HAP-1 (cell line): ENCODE measurements around the gene MAEA.

Experiments used
- DNase-seq, 2 experiments: peaks; one replicate each; pipeline ENCODE4 v3.0.0-alpha.2; 2016 to 2020; ENCODE audit warnings: low spot score in 2 of 2
- H3K27me3 ChIP-seq: fragments of 250-450 bp; sonication (Bioruptor Pico); 2 replicates; pipeline ENCODE4 v1.5.1; 2020; ENCODE audit warnings: low read depth, mild to moderate bottlenecking, moderate library complexity
- H3K36me3 ChIP-seq: fragments of 250-450 bp; sonication (Bioruptor Pico); replicated peaks from 2 replicates; pipeline ENCODE4 v1.5.1; 2020; ENCODE audit warnings: mild to moderate bottlenecking
- H3K4me1 ChIP-seq: fragments of 250-450 bp; sonication (Bioruptor Pico); 2 replicates; pipeline ENCODE4 v1.5.1; 2020; ENCODE audit warnings: mild to moderate bottlenecking
- H3K4me3 ChIP-seq: fragments of 250-450 bp; sonication (Bioruptor Pico); 2 replicates; pipeline ENCODE4 v1.5.1; 2020; ENCODE audit warnings: mild to moderate bottlenecking, moderate library complexity
- H3K9me3 ChIP-seq: fragments of 250-450 bp; sonication (Bioruptor Pico); 2 replicates; pipeline ENCODE4 v1.5.1; 2020; ENCODE audit warnings: mild to moderate bottlenecking, moderate library complexity
- in situ Hi-C: fragments of 300-500 bp; cut with MboI; formaldehyde crosslinking; loops from 3 replicates; pipeline ENCODE4 v1.14.3; 2020; ENCODE audit warnings: low sequenced_read_pairs, inconsistent platforms, mixed read lengths

MAEA gene

DNA sequence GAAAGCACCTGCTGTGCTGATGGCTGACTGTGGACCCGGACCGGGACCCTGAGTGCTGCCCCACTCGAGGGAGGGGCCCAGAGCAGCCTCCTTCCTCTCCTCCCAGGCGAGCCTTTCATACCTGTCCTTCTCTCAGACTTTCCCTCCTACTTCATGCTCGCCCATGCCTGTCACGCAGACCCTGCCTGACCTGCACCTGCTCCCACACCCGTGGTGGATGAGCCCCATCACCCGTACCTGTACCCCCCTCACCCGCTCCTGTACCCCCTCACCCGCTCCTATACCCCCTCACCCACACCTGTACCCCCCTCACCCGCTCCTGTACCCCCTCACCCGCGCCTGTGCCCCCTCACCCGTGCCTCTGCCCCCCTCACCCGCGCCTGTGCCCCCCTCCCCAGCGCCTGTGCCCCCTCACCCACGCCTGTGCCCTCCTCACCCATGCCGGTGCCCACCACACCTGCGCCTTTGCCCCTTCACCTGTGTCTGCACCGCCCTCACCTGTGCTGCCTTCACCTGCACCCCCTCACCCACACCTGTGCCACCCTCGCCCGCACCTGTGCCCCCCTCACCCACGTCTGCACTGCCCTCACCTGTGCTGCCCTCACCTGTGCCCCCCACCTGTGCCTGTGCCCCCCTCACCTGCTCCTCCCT is 5.8 kb downstream of the MAEA start:
- H3K4me1 ChIP-seq: peaks cover 9% of the 10 kb centered on the region
- H3K36me3 ChIP-seq: peaks cover 32% of the 10 kb centered on the region
- no peaks in the 10 kb centered on the region for H3K9me3 ChIP-seq
- in situ Hi-C loops: no loop called here
- no peak overlapping the region for H3K4me3 ChIP-seq
- no peak for DNase-seq
- no peaks in the 10 kb centered on the region for H3K27me3 ChIP-seq

DNA sequence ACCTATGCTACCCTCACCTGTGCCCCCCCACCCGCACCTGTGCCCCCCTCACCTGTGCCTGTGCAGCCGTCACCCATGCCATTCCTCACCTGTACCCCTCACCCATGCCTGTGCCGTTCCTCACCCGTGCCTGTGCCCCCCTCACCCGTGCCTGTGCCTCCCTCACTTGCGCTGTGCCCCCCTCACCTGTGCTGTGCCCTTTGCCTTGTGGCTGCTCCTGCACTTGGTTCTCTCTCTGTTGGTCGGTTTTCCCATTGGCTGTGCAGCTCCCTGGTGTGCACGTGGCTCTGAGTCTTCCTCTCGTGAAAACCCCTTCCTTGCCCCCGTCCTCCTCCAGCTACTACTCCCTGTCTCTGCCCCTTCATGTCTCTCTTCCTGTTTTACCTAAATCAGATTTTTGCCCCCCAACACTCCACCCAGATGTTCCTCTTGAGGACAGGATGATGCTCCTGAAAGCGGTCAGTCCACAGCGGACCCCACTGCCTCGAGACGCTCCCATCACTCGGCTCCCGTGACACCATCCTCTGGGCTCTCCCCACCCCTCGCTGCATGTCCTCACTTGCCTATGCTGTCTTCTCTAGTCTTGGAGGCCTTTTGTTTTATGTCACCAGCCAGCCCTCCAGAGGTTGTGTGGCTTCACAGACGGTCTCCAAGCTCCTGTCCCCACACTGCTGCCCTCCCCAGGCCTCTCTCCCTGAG is 6.8 kb downstream of the MAEA start:
- no peak for DNase-seq
- Histone ChIP-seq H3K4me3 (no peak overlapping the region), H3K36me3 (peaks cover 34% of the 10 kb centered on the region), H3K27me3 (no peaks in the 10 kb centered on the region), H3K4me1 (peaks cover 6% of the 10 kb centered on the region), H3K9me3 (no peaks in the 10 kb centered on the region)
- in situ Hi-C loops: no loop called here

GRCh38 chr4:1297023-1297395 is 7.3 kb downstream of the MAEA start:
- in situ Hi-C loops: no loop called here
- Histone ChIP-seq H3K9me3 (no peaks in the 10 kb centered on the region), H3K4me3 (no peak overlapping the region), H3K27me3 (no peaks in the 10 kb centered on the region), H3K4me1 (peaks cover under 1% of the 10 kb centered on the region; the same call in 1 of the 2 replicates), H3K36me3 (peaks cover 29% of the 10 kb centered on the region; the same call in 1 of the 2 replicates)
- DNase-seq: no peak

GRCh38 chr4:1297456-1298325 is 8.0 kb downstream of the MAEA start:
- H3K27me3 ChIP-seq: no peaks in the 10 kb centered on the region
- H3K4me3 ChIP-seq: no peak overlapping the region
- DNase-seq: no peak
- H3K36me3 ChIP-seq: peaks cover 24% of the 10 kb centered on the region; the same call in 1 of the 2 replicates
- H3K9me3 ChIP-seq: no peaks in the 10 kb centered on the region
- no peaks in the 10 kb centered on the region for H3K4me1 ChIP-seq
- in situ Hi-C loops: no loop called here

GRCh38 chr4:1298461-1298860 is 8.8 kb downstream of the MAEA start:
- DNase-seq: no peak
- peaks cover 24% of the 10 kb centered on the region; the same call in 1 of the 2 replicates for H3K36me3 ChIP-seq
- H3K4me3 ChIP-seq: no peak overlapping the region
- in situ Hi-C loops: no loop called here
- H3K4me1 ChIP-seq: no peaks in the 10 kb centered on the region
- H3K9me3 ChIP-seq: no peaks in the 10 kb centered on the region
- no peaks in the 10 kb centered on the region for H3K27me3 ChIP-seq

GRCh38 chr4:1299301-1299860 is 9.7 kb downstream of the MAEA start:
- in situ Hi-C loops: no loop called here

GRCh38 chr4:1300466-1301455 is 11.1 kb downstream of the MAEA start:
- Histone ChIP-seq H3K4me1 (no peaks in the 10 kb centered on the region), H3K9me3 (no peaks in the 10 kb centered on the region), H3K36me3 (peaks cover 29% of the 10 kb centered on the region; the same call in 1 of the 2 replicates), H3K4me3 (no peak overlapping the region), H3K27me3 (no peaks in the 10 kb centered on the region)
- DNase-seq: no peak
- in situ Hi-C loops: no loop called here

More at GRCh38 chr4:1299301-1299860, 9.7 kb downstream of the MAEA start:
- no peaks in the 10 kb centered on the region for H3K9me3 ChIP-seq
- H3K27me3 ChIP-seq: no peaks in the 10 kb centered on the region
- peaks cover 24% of the 10 kb centered on the region; the same call in 1 of the 2 replicates for H3K36me3 ChIP-seq
- DNase-seq: no peak
- H3K4me1 ChIP-seq: no peaks in the 10 kb centered on the region
- no peak overlapping the region for H3K4me3 ChIP-seq

GRCh38 chr4:1302159-1302558 is 12.5 kb downstream of the MAEA start:
- no peaks in the 10 kb centered on the region for H3K27me3 ChIP-seq
- H3K4me3 ChIP-seq: no peak overlapping the region
- DNase-seq: no peak
- H3K4me1 ChIP-seq: no peaks in the 10 kb centered on the region
- in situ Hi-C loops: no loop called here
- no peaks in the 10 kb centered on the region for H3K9me3 ChIP-seq
- peaks cover 25% of the 10 kb centered on the region; the same call in 1 of the 2 replicates for H3K36me3 ChIP-seq

DNA sequence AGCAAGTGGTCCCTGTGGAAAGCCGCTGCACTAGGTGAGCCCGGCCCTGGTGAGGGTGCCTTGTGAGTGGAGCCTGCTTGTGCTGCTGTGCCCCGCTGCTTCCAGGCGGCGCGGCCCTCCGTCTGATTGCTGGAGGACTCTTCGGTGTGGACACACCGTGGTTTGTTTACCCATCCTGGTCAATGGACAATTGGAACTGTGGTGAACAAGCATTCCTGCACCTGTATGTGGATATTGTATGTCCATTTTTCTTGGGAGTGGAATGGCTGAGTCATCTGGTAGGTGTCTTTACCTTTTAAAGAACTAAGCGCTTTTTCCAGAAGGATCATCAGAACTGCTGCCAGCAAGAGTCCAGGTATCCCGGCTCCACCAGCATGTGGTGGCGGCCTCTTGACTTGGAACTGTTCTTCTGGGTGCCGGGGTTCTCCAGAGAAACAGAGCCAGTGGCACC is 15.6 kb downstream of the MAEA start:
- no peaks in the 10 kb centered on the region for H3K27me3 ChIP-seq
- no peaks in the 10 kb centered on the region for H3K4me1 ChIP-seq
- H3K36me3 ChIP-seq: peaks cover 12% of the 10 kb centered on the region
- H3K9me3 ChIP-seq: no peaks in the 10 kb centered on the region
- no peak for DNase-seq
- in situ Hi-C loops: no loop called here
- no peak overlapping the region for H3K4me3 ChIP-seq

- no peaks in the 10 kb centered on the region for H3K9me3 ChIP-seq
- in situ Hi-C loops: no loop called here
Measured at GRCh38 chr4:1305781-1306455, 16.2 kb downstream of the MAEA start.

GRCh38 chr4:1307951-1308735 is 18.5 kb downstream of the MAEA start:
- peaks cover 17% of the 10 kb centered on the region for H3K36me3 ChIP-seq
- no peaks in the 10 kb centered on the region for H3K9me3 ChIP-seq
- in situ Hi-C loops: no loop called here
- no peak for DNase-seq
- H3K4me1 ChIP-seq: no peaks in the 10 kb centered on the region
- H3K4me3 ChIP-seq: no peak overlapping the region
- no peaks in the 10 kb centered on the region for H3K27me3 ChIP-seq

More at GRCh38 chr4:1305781-1306455, 16.2 kb downstream of the MAEA start:
- Histone ChIP-seq H3K4me3 (no peak overlapping the region), H3K36me3 (peaks cover 6% of the 10 kb centered on the region), H3K27me3 (no peaks in the 10 kb centered on the region), H3K4me1 (no peaks in the 10 kb centered on the region)
- DNase-seq: no peak
